HEK293 (cell line): ENCODE results near the gene CEPT1.

Experiments
- SETDB1 ChIP-seq: IDR thresholded peaks from one replicate; pipeline ENCODE4 v1.6.1; 2017; ENCODE audit warnings: mild to moderate bottlenecking, low read length, moderate library complexity, mixed read lengths; ENCODE audit not compliant: insufficient read length
- YY1 ChIP-seq: fragments of 450-650 bp; formaldehyde crosslinking; IDR thresholded peaks from 2 replicates; pipeline ENCODE4 v1.5.1; 2018; ENCODE audit warnings: missing biosample characterization, missing genetic modification characterization
- ZNF10 ChIP-seq: fragments of 450-650 bp; formaldehyde crosslinking; IDR thresholded peaks from 2 replicates; pipeline ENCODE4 v1.5.1; 2017; ENCODE audit warnings: missing biosample characterization, missing genetic modification characterization
- ZNF175 ChIP-seq: fragments of 450-650 bp; formaldehyde crosslinking; IDR thresholded peaks from 2 replicates; pipeline ENCODE4 v1.5.1; 2016; ENCODE audit warnings: missing biosample characterization, missing genetic modification characterization
- ZNF76 ChIP-seq: fragments of 450-650 bp; formaldehyde crosslinking; IDR thresholded peaks from 2 replicates; pipeline ENCODE4; 2016; ENCODE audit warnings: low read depth, missing biosample characterization, missing genetic modification characterization, borderline replicate concordance
- TF ChIP-seq, protein P1 (sequence below): fragments of 450-650 bp; IDR thresholded peaks from 2 replicates; pipeline ENCODE4 v1.5.1; 2018; ENCODE audit warnings: missing biosample characterization, mild to moderate bottlenecking, missing genetic modification characterization
- TF ChIP-seq, protein P2 (sequence below): fragments of 450-650 bp; formaldehyde crosslinking; IDR thresholded peaks from 2 replicates; pipeline ENCODE4 v1.5.1; 2016; ENCODE audit warnings: missing biosample characterization, missing genetic modification characterization
- TF ChIP-seq, protein P3 (sequence below): fragments of 450-650 bp; formaldehyde crosslinking; IDR thresholded peaks from 2 replicates; pipeline ENCODE4 v1.5.1; 2016; ENCODE audit warnings: missing biosample characterization, missing genetic modification characterization

DNA sequence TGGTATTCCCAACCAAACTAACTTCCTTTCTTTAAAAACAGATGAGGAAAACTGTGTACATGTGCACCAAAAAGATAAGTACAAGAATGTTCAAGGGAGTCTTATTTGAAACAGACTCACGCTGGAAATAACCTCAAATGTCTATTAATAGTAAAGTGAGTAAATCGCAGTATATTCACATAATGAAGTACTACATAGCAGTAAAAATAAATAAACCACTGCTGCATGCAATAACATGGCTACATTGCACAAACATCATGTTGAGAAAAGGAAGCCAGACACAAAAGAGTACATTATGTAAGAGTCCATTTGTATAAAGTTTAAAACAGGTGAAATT, 65.7 kb downstream of the CEPT1 start:
- TF ChIP-seq, protein P1, sequence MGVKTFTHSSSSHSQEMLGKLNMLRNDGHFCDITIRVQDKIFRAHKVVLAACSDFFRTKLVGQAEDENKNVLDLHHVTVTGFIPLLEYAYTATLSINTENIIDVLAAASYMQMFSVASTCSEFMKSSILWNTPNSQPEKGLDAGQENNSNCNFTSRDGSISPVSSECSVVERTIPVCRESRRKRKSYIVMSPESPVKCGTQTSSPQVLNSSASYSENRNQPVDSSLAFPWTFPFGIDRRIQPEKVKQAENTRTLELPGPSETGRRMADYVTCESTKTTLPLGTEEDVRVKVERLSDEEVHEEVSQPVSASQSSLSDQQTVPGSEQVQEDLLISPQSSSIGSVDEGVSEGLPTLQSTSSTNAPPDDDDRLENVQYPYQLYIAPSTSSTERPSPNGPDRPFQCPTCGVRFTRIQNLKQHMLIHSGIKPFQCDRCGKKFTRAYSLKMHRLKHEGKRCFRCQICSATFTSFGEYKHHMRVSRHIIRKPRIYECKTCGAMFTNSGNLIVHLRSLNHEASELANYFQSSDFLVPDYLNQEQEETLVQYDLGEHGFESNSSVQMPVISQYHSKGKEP (tag by site-specific recombination): no peak
- TF ChIP-seq, protein P2, sequence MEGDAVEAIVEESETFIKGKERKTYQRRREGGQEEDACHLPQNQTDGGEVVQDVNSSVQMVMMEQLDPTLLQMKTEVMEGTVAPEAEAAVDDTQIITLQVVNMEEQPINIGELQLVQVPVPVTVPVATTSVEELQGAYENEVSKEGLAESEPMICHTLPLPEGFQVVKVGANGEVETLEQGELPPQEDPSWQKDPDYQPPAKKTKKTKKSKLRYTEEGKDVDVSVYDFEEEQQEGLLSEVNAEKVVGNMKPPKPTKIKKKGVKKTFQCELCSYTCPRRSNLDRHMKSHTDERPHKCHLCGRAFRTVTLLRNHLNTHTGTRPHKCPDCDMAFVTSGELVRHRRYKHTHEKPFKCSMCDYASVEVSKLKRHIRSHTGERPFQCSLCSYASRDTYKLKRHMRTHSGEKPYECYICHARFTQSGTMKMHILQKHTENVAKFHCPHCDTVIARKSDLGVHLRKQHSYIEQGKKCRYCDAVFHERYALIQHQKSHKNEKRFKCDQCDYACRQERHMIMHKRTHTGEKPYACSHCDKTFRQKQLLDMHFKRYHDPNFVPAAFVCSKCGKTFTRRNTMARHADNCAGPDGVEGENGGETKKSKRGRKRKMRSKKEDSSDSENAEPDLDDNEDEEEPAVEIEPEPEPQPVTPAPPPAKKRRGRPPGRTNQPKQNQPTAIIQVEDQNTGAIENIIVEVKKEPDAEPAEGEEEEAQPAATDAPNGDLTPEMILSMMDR (tag by site-specific recombination): no peak
- TF ChIP-seq ZNF10 (tag by site-specific recombination) (no peak), SETDB1 (no peak), YY1 (no peak), ZNF76 (tag by site-specific recombination) (no peak), ZNF175 (no peak)
- TF ChIP-seq, protein P3, sequence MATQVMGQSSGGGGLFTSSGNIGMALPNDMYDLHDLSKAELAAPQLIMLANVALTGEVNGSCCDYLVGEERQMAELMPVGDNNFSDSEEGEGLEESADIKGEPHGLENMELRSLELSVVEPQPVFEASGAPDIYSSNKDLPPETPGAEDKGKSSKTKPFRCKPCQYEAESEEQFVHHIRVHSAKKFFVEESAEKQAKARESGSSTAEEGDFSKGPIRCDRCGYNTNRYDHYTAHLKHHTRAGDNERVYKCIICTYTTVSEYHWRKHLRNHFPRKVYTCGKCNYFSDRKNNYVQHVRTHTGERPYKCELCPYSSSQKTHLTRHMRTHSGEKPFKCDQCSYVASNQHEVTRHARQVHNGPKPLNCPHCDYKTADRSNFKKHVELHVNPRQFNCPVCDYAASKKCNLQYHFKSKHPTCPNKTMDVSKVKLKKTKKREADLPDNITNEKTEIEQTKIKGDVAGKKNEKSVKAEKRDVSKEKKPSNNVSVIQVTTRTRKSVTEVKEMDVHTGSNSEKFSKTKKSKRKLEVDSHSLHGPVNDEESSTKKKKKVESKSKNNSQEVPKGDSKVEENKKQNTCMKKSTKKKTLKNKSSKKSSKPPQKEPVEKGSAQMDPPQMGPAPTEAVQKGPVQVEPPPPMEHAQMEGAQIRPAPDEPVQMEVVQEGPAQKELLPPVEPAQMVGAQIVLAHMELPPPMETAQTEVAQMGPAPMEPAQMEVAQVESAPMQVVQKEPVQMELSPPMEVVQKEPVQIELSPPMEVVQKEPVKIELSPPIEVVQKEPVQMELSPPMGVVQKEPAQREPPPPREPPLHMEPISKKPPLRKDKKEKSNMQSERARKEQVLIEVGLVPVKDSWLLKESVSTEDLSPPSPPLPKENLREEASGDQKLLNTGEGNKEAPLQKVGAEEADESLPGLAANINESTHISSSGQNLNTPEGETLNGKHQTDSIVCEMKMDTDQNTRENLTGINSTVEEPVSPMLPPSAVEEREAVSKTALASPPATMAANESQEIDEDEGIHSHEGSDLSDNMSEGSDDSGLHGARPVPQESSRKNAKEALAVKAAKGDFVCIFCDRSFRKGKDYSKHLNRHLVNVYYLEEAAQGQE (tag by site-specific recombination): no peak
